ENCODE data around the gene RPL18A.

DNA sequence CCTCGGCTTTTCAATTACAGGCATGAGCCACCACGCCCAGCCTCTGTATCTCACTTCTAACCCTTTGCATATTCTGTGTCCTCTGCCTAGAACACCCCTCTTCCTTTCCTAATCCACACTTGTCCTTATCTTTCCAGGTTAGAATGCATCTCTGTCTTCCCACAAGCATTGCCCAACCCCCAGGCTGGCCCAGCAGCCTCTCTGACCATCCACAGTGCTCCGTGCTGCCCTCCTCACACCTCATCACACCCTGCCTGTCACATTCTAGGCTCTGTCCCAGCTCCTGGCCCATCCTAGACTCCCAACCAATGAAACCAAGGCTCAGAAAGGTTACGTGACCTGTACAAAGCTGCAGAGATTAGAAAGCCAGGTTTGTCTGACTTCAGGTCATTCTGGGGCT, 23.2 kb upstream of the RPL18A start:
- TF ChIP-seq, protein P1, sequence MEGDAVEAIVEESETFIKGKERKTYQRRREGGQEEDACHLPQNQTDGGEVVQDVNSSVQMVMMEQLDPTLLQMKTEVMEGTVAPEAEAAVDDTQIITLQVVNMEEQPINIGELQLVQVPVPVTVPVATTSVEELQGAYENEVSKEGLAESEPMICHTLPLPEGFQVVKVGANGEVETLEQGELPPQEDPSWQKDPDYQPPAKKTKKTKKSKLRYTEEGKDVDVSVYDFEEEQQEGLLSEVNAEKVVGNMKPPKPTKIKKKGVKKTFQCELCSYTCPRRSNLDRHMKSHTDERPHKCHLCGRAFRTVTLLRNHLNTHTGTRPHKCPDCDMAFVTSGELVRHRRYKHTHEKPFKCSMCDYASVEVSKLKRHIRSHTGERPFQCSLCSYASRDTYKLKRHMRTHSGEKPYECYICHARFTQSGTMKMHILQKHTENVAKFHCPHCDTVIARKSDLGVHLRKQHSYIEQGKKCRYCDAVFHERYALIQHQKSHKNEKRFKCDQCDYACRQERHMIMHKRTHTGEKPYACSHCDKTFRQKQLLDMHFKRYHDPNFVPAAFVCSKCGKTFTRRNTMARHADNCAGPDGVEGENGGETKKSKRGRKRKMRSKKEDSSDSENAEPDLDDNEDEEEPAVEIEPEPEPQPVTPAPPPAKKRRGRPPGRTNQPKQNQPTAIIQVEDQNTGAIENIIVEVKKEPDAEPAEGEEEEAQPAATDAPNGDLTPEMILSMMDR (IDR thresholded peaks at IDR 0.05), result no peak
- no peak for TF ChIP-seq POLR2AphosphoS5 (IDR thresholded peaks at IDR 0.05)
